Smooth muscle cell (in vitro differentiated cells): ENCODE data around the gene GFI1. TPM values are rescaled to one million over a fixed set of nuclear protein-coding genes. Genes with fewer than 3 reads are reported as not detected.

ENCODE experiments used
- DNase-seq: peaks from one replicate; lab custom pipeline; 2025; ENCODE audit not compliant: unreplicated experiment; lab: John Stamatoyannopoulos, UW
- H2AFZ ChIP-seq: fragments of 200-600 bp; sonication (generic); 2 replicates; pipeline ENCODE4 v1.6.0; 2016; ENCODE audit warnings: antibody characterized with exemption, low read depth, mild to moderate bottlenecking
- H3F3A ChIP-seq: fragments of 200-600 bp; sonication (generic); 2 replicates; pipeline ENCODE4 v1.6.0; 2017; ENCODE audit warnings: antibody characterized with exemption, low read depth
- H3K27ac ChIP-seq: fragments of 200-600 bp; sonication (generic); 2 replicates; pipeline ENCODE4 v1.5.1; 2016; ENCODE audit warnings: low read depth, mild to moderate bottlenecking
- H3K27me3 ChIP-seq: fragments of 200-600 bp; sonication (generic); 2 replicates; pipeline ENCODE4 v1.6.1; 2016; ENCODE audit warnings: low read depth, mild to moderate bottlenecking
- H3K36me3 ChIP-seq: fragments of 200-600 bp; sonication (generic); 2 replicates; pipeline ENCODE4 v1.5.1; 2016; ENCODE audit warnings: low read depth
- H3K4me1 ChIP-seq: fragments of 200-600 bp; sonication (generic); 2 replicates; pipeline ENCODE4 v1.5.1; 2016; ENCODE audit warnings: low read depth
- H3K4me2 ChIP-seq: fragments of 200-600 bp; sonication (generic); 2 replicates; pipeline ENCODE4 v1.6.0; 2016; ENCODE audit warnings: mild to moderate bottlenecking
- H3K4me3 ChIP-seq: fragments of 200-600 bp; sonication (generic); 2 replicates; pipeline ENCODE4 v1.5.1; 2016; ENCODE audit warnings: mild to moderate bottlenecking
- H3K79me2 ChIP-seq: fragments of 200-600 bp; sonication (generic); 2 replicates; pipeline ENCODE4 v1.6.0; 2016; ENCODE audit warnings: low read depth, mild to moderate bottlenecking
- H3K9ac ChIP-seq: fragments of 200-600 bp; sonication (generic); 2 replicates; pipeline ENCODE4 v1.6.0; 2016; ENCODE audit warnings: low read depth
- H3K9me3 ChIP-seq: fragments of 200-600 bp; sonication (generic); replicated peaks from 2 replicates; pipeline ENCODE4 v1.5.1; 2016; ENCODE audit warnings: low read depth
- H4K20me1 ChIP-seq: fragments of 200-600 bp; sonication (generic); 2 replicates; pipeline ENCODE4 v1.6.0; 2016; ENCODE audit warnings: low read depth
- CTCF ChIP-seq: fragments of 200-600 bp; sonication (generic); IDR thresholded peaks from 2 replicates; pipeline ENCODE4 v1.5.1; 2017; ENCODE audit warnings: borderline replicate concordance, mild to moderate bottlenecking, antibody characterized with exemption; ENCODE audit not compliant: insufficient read depth, poor library complexity, severe bottlenecking
- WGBS: methylation state at CpG from one replicate; pipeline ENCODE4 v1.1.7; 2016; ENCODE audit warnings: low lambda C conversion rate; 5-methylcytosine and 5-hydroxymethylcytosine counted together
- polyA plus RNA-seq: library from polyadenylated mRNA; unstranded; fragments of >200 nt; fragmentation: Nextera tagmentation; extraction: Ambion mirVana; gene quantifications from 2 replicates; pipeline ENCODE4 v1.2.1, GENCODE V29; 2016
- total RNA-seq: library from RNA; depleted of rRNA; stranded (reverse); fragments of >200 nt; gene quantifications from 2 replicates; pipeline ENCODE4 v1.2.3, GENCODE V29; 2014

Gene GFI1
- total and polyA plus RNA-seq, 2 experiments from 2014 or later: 0.40 TPM; not detected in 1

- H3K4me2 ChIP-seq: no peak overlapping the region
- no peaks in the 10 kb centered on the region for H3K79me2 ChIP-seq
- no peaks in the 10 kb centered on the region for H3F3A ChIP-seq
- 86% methylated on average over 3 of the region's 3 CpGs for WGBS
- no peaks in the 10 kb centered on the region for H3K36me3 ChIP-seq
- no peak overlapping the region for H2AFZ ChIP-seq
- no peak overlapping the region for H3K9ac ChIP-seq
- no peak overlapping the region for H3K4me3 ChIP-seq
- H3K4me1 ChIP-seq: no peaks in the 10 kb centered on the region
- no peak overlapping the region for H3K27ac ChIP-seq
- H3K27me3 ChIP-seq: peaks cover 83% of the 10 kb centered on the region
- no peaks in the 10 kb centered on the region for H4K20me1 ChIP-seq
- H3K9me3 ChIP-seq: no peaks in the 10 kb centered on the region
- no peak for DNase-seq
- no peak for TF ChIP-seq CTCF
Observed at GRCh38 chr1:92475029-92475428, 11.7 kb downstream of the GFI1 start.

GRCh38 chr1:92473781-92474495 is 12.8 kb downstream of the GFI1 start:
- Histone ChIP-seq H3K79me2 (no peaks in the 10 kb centered on the region), H4K20me1 (no peaks in the 10 kb centered on the region), H3K4me2 (no peak overlapping the region), H3F3A (no peaks in the 10 kb centered on the region), H3K27ac (no peak overlapping the region), H3K36me3 (no peaks in the 10 kb centered on the region), H3K9ac (no peak overlapping the region), H3K9me3 (no peaks in the 10 kb centered on the region), H2AFZ (no peak overlapping the region), H3K27me3 (peaks cover 72% of the 10 kb centered on the region), H3K4me1 (no peaks in the 10 kb centered on the region), H3K4me3 (no peak overlapping the region)
- no peak for DNase-seq
- WGBS: 86% methylated on average over 5 of the region's 5 CpGs
- no peak for TF ChIP-seq CTCF

DNA sequence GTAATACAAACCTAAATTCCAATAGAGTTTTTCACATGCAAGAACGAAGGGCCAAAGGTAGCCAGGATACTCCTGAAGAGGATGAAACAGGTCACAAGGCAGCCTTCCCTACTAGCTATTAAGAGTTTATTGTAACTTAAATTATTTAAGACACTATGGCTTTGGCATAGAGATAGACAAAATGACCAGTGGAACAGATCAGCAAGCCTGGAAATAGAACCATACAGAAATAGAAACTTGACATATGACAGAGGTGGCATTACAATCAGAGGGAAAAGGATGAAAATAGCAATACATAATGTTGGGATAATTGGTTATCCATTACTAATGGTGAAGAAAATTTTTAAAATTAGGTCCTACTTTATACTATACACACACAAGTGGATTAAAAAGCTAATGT is 16.5 kb downstream of the GFI1 start:
- Histone ChIP-seq H3K79me2 (no peaks in the 10 kb centered on the region), H4K20me1 (no peaks in the 10 kb centered on the region), H3K4me2 (no peak overlapping the region), H3K27ac (no peak overlapping the region), H3F3A (no peaks in the 10 kb centered on the region), H3K4me1 (no peaks in the 10 kb centered on the region), H3K27me3 (peaks cover 36% of the 10 kb centered on the region), H3K9ac (no peak overlapping the region), H3K9me3 (no peaks in the 10 kb centered on the region), H3K4me3 (no peak overlapping the region), H2AFZ (no peak overlapping the region), H3K36me3 (no peaks in the 10 kb centered on the region)
- no peak for DNase-seq
- WGBS: 95% methylated on average over 1 of the region's 1 CpG
- no peak for TF ChIP-seq CTCF

DNA sequence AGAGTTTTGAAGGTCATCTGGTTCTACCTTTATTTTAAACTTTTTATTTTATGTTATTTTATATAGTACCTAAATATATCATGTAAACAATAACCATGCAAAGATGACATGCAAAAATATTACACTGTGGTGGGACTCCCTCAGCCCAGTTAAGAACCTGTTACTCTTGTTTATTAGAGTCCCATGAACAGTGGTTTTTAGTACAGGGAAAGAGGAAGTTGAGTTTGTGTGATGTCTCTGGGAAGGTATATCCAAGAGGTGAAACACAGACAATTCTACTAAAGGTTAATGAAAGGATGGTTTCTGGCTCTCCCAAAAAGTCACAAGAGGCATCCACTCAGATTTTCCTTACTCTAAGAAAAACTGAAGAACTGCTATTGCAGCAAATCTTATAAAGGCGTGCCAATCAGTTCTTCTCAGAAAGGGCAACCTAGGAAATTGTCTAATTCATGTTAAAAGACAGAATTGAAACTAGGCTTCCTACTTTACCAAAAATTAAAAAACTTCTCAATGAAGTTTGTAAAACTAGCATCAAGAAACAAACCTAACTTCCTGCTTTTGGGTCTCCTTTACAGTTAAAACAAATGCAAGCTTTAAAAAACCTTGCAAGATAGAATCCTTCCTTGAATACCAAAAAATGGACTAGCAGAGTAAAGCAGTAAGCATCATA is 19.9 kb downstream of the GFI1 start:
- H2AFZ ChIP-seq: no peak overlapping the region
- H3K27ac ChIP-seq: no peak overlapping the region
- no peak for DNase-seq
- no peak overlapping the region for H3K4me2 ChIP-seq
- TF ChIP-seq CTCF: no peak
- no peaks in the 10 kb centered on the region for H3F3A ChIP-seq
- H3K4me3 ChIP-seq: no peak overlapping the region
- H3K27me3 ChIP-seq: peaks cover 2% of the 10 kb centered on the region
- H4K20me1 ChIP-seq: no peaks in the 10 kb centered on the region
- H3K9me3 ChIP-seq: no peaks in the 10 kb centered on the region
- 94% methylated on average over 1 of the region's 1 CpG for WGBS
- no peaks in the 10 kb centered on the region for H3K4me1 ChIP-seq
- H3K79me2 ChIP-seq: no peaks in the 10 kb centered on the region
- no peaks in the 10 kb centered on the region for H3K36me3 ChIP-seq
- no peak overlapping the region for H3K9ac ChIP-seq
